ENCODE data around the gene RNF149.

The RNF149 gene

GRCh38 chr2:101234169-101234938 is 74.1 kb downstream of the RNF149 start:
- no peak for DNase-seq (ENCODE audit: low spot score)
- in situ Hi-C loops (cut with MboI; ENCODE audit: low sequenced_read_pairs, unreplicated experiment) = no loop called here
- TF ChIP-seq CTCF (IDR thresholded peaks at IDR 0.05; ENCODE audit: borderline replicate concordance, control extremely low read depth, extremely low read depth, insufficient read depth, missing control alignments) = no peak

- TF ChIP-seq CTCF (IDR thresholded peaks at IDR 0.05; ENCODE audit: borderline replicate concordance, control extremely low read depth, extremely low read depth, insufficient read depth, missing control alignments) = no peak
- no peak for DNase-seq (ENCODE audit: low spot score)
- in situ Hi-C loops (cut with MboI; ENCODE audit: low sequenced_read_pairs, unreplicated experiment) = no loop called here
Observed at GRCh38 chr2:101232770-101233169, 75.7 kb downstream of the RNF149 start.

GRCh38 chr2:101231937-101232730 is 76.4 kb downstream of the RNF149 start:
- TF ChIP-seq CTCF (IDR thresholded peaks at IDR 0.05; ENCODE audit: borderline replicate concordance, control extremely low read depth, extremely low read depth, insufficient read depth, missing control alignments) = no peak
- in situ Hi-C loops (cut with MboI; ENCODE audit: low sequenced_read_pairs, unreplicated experiment) = no loop called here

GRCh38 chr2:101231240-101231639 is 77.3 kb downstream of the RNF149 start:
- in situ Hi-C loops (cut with MboI; ENCODE audit: low sequenced_read_pairs, unreplicated experiment) = no loop called here
- DNase-seq (ENCODE audit: low spot score) = no peak
- no peak for TF ChIP-seq CTCF (IDR thresholded peaks at IDR 0.05; ENCODE audit: borderline replicate concordance, control extremely low read depth, extremely low read depth, insufficient read depth, missing control alignments)

More at GRCh38 chr2:101231937-101232730, 76.4 kb downstream of the RNF149 start:
- no peak for DNase-seq (ENCODE audit: low spot score)

- DNase-seq (ENCODE audit: low spot score) = no peak
- in situ Hi-C loops (cut with MboI; ENCODE audit: low sequenced_read_pairs, unreplicated experiment) = no loop called here
- no peak for TF ChIP-seq CTCF (IDR thresholded peaks at IDR 0.05; ENCODE audit: borderline replicate concordance, control extremely low read depth, extremely low read depth, insufficient read depth, missing control alignments)
Observed at GRCh38 chr2:101230541-101231001, 77.9 kb downstream of the RNF149 start.
